HTERT RPE-1 (cell line): ENCODE measurements around the gene PKD2.
"Not testable (repeated sequence)": the region's sequence is repeated elsewhere in the genome, so short reads cannot be mapped to it uniquely, and the experiment has no call there.

Experiments used
- in situ Hi-C: fragments of 300-500 bp; cut with MboI; formaldehyde crosslinking; loops from 4 replicates; pipeline ENCODE4 v1.14.3; 2020; ENCODE audit warnings: low sequenced_read_pairs

The PKD2 gene

GRCh38 chr4:88062843-88063242, 55.4 kb downstream of the PKD2 start:
- in situ Hi-C loops, result no loop called here

GRCh38 chr4:88063634-88064296, 56.3 kb downstream of the PKD2 start:
- in situ Hi-C loops, result no loop called here

- in situ Hi-C loops, result no loop called here
These were observed 57.0 kb downstream of the PKD2 start for GRCh38 chr4:88064410-88064809.

GRCh38 chr4:88070031-88070430, 62.6 kb downstream of the PKD2 start:
- in situ Hi-C loops, result no loop called here

- in situ Hi-C loops, result no loop called here
These were observed 67.9 kb downstream of the PKD2 start for GRCh38 chr4:88075336-88075735.

GRCh38 chr4:88077911-88078524, 70.6 kb downstream of the PKD2 start:
- in situ Hi-C loops, result no loop called here

- in situ Hi-C loops, result no loop called here
These were observed 71.1 kb downstream of the PKD2 start for GRCh38 chr4:88078579-88078978.

GRCh38 chr4:88080626-88081025, 73.2 kb downstream of the PKD2 start:
- in situ Hi-C loops, result no loop called here

- in situ Hi-C loops, result no loop called here
These were observed 79.6 kb downstream of the PKD2 start for GRCh38 chr4:88087004-88087403.

- in situ Hi-C loops, result no loop called here
These were observed 83.5 kb downstream of the PKD2 start for GRCh38 chr4:88090898-88091297.

GRCh38 chr4:88091378-88091777, 83.9 kb downstream of the PKD2 start:
- in situ Hi-C loops, result no loop called here

- in situ Hi-C loops, result no loop called here
These were observed 86.4 kb downstream of the PKD2 start for GRCh38 chr4:88093874-88094273.

- in situ Hi-C loops, result no loop called here
These were observed 89.9 kb downstream of the PKD2 start for GRCh38 chr4:88097301-88097700.

- in situ Hi-C loops, result no loop called here
These were observed 90.3 kb downstream of the PKD2 start for GRCh38 chr4:88097781-88098180.

- in situ Hi-C loops, result no loop called here
These were observed 91.7 kb downstream of the PKD2 start for GRCh38 chr4:88098993-88099752.

GRCh38 chr4:88101165-88101564, 93.7 kb downstream of the PKD2 start:
- in situ Hi-C loops, result no loop called here

GRCh38 chr4:88102026-88102425, 94.6 kb downstream of the PKD2 start:
- in situ Hi-C loops, result no loop called here

GRCh38 chr4:88104902-88105610, 97.6 kb downstream of the PKD2 start:
- in situ Hi-C loops, result no loop called here

- in situ Hi-C loops, result no loop called here
These were observed 98.8 kb downstream of the PKD2 start for GRCh38 chr4:88106205-88106604.

- in situ Hi-C loops, result no loop called here
These were observed 100.1 kb downstream of the PKD2 start for GRCh38 chr4:88107406-88108107.

- in situ Hi-C loops, result not testable (repeated sequence)
These were observed 100.7 kb downstream of the PKD2 start for GRCh38 chr4:88108108-88108465.
